GM23338 (cell line): ENCODE measurements around the gene ITPR3.

Experiments used
- EZH2 ChIP-seq: fragments of 200-600 bp; sonication (generic); IDR thresholded peaks from one replicate; pipeline ENCODE4 v1.8.0; 2017; ENCODE audit warnings: antibody characterized with exemption, mild to moderate bottlenecking, low read depth; ENCODE audit not compliant: unreplicated experiment
- EZH2phosphoT487 ChIP-seq: fragments of 200-600 bp; sonication (generic); IDR thresholded peaks from one replicate; pipeline ENCODE4 v1.8.1; 2018; ENCODE audit warnings: antibody characterized with exemption; ENCODE audit not compliant: unreplicated experiment
- JUNB ChIP-seq: IDR thresholded peaks from one replicate; pipeline ENCODE4 v1.6.1; 2016; ENCODE audit warnings: antibody characterized with exemption; ENCODE audit not compliant: unreplicated experiment
- POLR2AphosphoS5 ChIP-seq: IDR thresholded peaks from 2 replicates; pipeline ENCODE4 v1.6.1; 2016; ENCODE audit warnings: antibody characterized with exemption, low read depth
- ZNF114 ChIP-seq: fragments of 250-450 bp; sonication (Bioruptor Pico); IDR thresholded peaks from 2 replicates; pipeline ENCODE4 v1.5.0; 2020; ENCODE audit warnings: mild to moderate bottlenecking, moderate library complexity
- TF ChIP-seq, protein P1 (sequence below), 2 experiments: fragments of 200-600 bp in 1 of 2; sonication (generic) in 1 of 2; conservative IDR thresholded peaks; 2 replicates each; pipeline versions ENCODE4 v1.5.1 to v1.6.1; 2016 to 2017; ENCODE audit warnings: antibody characterized with exemption in 2 of 2, low read depth in 2 of 2, mild to moderate bottlenecking in 2 of 2, moderate library complexity in 1 of 2

DNA sequence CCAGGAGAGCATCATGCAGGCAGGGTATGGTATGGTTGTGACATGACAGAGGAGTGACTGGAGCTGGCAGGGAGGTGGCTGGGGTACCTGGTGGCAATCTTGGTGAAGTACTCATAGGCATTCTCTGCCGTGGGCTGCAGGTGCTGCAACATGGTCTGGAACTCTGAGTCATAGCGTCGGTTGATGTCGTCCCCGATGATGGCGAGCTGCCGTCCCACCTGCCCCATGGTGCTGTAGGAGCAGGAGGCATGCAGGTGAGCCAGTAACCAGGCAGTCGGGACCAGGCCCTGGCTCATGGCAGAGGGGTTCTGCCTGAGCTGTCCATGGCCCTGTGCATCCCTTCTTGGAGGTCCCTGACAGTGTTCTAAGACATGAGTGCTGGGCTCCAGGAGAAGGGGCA is 45.9 kb upstream of the ITPR3 start:
- TF ChIP-seq EZH2phosphoT487 (no peak), EZH2 (no peak), ZNF114 (CRISPR knock-in tag) (no peak), POLR2AphosphoS5 (no peak), JUNB (no peak)
- TF ChIP-seq, protein P1, sequence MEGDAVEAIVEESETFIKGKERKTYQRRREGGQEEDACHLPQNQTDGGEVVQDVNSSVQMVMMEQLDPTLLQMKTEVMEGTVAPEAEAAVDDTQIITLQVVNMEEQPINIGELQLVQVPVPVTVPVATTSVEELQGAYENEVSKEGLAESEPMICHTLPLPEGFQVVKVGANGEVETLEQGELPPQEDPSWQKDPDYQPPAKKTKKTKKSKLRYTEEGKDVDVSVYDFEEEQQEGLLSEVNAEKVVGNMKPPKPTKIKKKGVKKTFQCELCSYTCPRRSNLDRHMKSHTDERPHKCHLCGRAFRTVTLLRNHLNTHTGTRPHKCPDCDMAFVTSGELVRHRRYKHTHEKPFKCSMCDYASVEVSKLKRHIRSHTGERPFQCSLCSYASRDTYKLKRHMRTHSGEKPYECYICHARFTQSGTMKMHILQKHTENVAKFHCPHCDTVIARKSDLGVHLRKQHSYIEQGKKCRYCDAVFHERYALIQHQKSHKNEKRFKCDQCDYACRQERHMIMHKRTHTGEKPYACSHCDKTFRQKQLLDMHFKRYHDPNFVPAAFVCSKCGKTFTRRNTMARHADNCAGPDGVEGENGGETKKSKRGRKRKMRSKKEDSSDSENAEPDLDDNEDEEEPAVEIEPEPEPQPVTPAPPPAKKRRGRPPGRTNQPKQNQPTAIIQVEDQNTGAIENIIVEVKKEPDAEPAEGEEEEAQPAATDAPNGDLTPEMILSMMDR (conservative IDR thresholded peaks at IDR 0.05; ENCODE audit: low read depth in 2 of 2): no peak
